Loucy (cell line): ENCODE measurements around the gene MLNR.

Experiments used
- H2AFZ ChIP-seq: fragments of 200-600 bp; sonication (generic); 2 replicates; pipeline ENCODE4 v1.6.0; 2016; ENCODE audit warnings: antibody characterized with exemption, mild to moderate bottlenecking, low read length, moderate library complexity
- H3F3A ChIP-seq: fragments of 200-600 bp; 2 replicates; pipeline ENCODE4 v1.6.0; 2016; ENCODE audit warnings: antibody characterized with exemption, low read depth, mild to moderate bottlenecking
- H3K27me3 ChIP-seq: fragments of 200-600 bp; sonication (generic); 2 replicates; pipeline ENCODE4 v1.6.1; 2014; ENCODE audit warnings: low read length, mild to moderate bottlenecking; ENCODE audit not compliant: insufficient read depth, poor library complexity, severe bottlenecking
- H3K36me3 ChIP-seq: fragments of 200-600 bp; sonication (generic); 2 replicates; pipeline ENCODE4 v1.6.1; 2016; ENCODE audit warnings: low read length; ENCODE audit not compliant: insufficient read depth
- H3K4me1 ChIP-seq: fragments of 200-600 bp; sonication (generic); 2 replicates; pipeline ENCODE4 v1.5.1; 2014; ENCODE audit warnings: low read length, mild to moderate bottlenecking; ENCODE audit not compliant: insufficient read depth, poor library complexity, severe bottlenecking
- H3K4me2 ChIP-seq: fragments of 200-600 bp; sonication (generic); 2 replicates; pipeline ENCODE4 v1.6.0; 2014; ENCODE audit warnings: antibody characterized with exemption, low read length, low read depth, mild to moderate bottlenecking; ENCODE audit not compliant: poor library complexity, severe bottlenecking
- H3K4me3 ChIP-seq: fragments of 200-600 bp; sonication (generic); 2 replicates; pipeline ENCODE4 v1.5.1; 2014; ENCODE audit warnings: low read length, mild to moderate bottlenecking, mixed read lengths; ENCODE audit not compliant: poor library complexity, severe bottlenecking
- H3K79me2 ChIP-seq: fragments of 200-600 bp; sonication (generic); 2 replicates; pipeline ENCODE4 v1.6.1; 2014; ENCODE audit warnings: low read length; ENCODE audit not compliant: insufficient read depth
- H3K9ac ChIP-seq: fragments of 200-600 bp; sonication (generic); 2 replicates; pipeline ENCODE4 v1.6.0; 2014; ENCODE audit warnings: mild to moderate bottlenecking, low read depth, low read length, moderate library complexity; ENCODE audit not compliant: poor library complexity, severe bottlenecking
- H3K9me2 ChIP-seq: fragments of 200-600 bp; sonication (generic); replicated peaks from 2 replicates; pipeline ENCODE4 v1.6.1; 2016; ENCODE audit warnings: low read depth, low read length, mixed read lengths
- H3K9me3 ChIP-seq: fragments of 200-600 bp; sonication (generic); 2 replicates; pipeline ENCODE4 v1.6.1; 2014; ENCODE audit warnings: mild to moderate bottlenecking, antibody characterized with exemption, low read length, low read depth; ENCODE audit not compliant: insufficient read depth
- H4K20me1 ChIP-seq: fragments of 200-600 bp; sonication (generic); 2 replicates; pipeline ENCODE4 v1.6.0; 2014; ENCODE audit warnings: antibody characterized with exemption, low read length, mild to moderate bottlenecking; ENCODE audit not compliant: insufficient read depth, poor library complexity, severe bottlenecking
- EZH2phosphoT487 ChIP-seq: fragments of 200-600 bp; IDR thresholded peaks from 2 replicates; pipeline ENCODE4 v1.6.1; 2018; ENCODE audit warnings: antibody characterized with exemption, mild to moderate bottlenecking, moderate library complexity, borderline replicate concordance
- TF ChIP-seq, protein P1 (sequence below): fragments of 200-600 bp; sonication (generic); conservative IDR thresholded peaks from 2 replicates; pipeline ENCODE4 v1.5.1; 2014; ENCODE audit warnings: mild to moderate bottlenecking, antibody characterized with exemption, low read length

The MLNR gene

DNA sequence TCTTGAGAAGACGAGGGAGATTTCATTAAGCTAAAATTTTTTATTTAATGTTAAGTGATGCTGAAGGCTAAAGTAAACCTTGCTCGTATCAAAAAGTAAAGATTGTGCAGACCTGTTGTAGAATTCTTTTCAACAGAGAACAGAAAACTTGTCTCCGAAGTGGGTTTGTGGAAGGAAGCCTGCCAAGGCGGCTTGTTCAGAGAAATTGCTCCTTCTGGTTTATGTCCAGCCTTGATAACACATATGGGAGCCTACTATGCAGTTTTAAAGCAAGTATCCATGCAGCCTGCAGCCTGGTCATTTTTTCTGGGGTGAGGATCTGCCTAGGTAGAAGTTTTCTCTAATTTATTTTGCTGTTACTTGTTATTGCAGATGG lies 1.4 kb downstream of the MLNR start:
- H3K4me3 ChIP-seq: no peak overlapping the region
- H3K36me3 ChIP-seq: no peaks in the 10 kb centered on the region
- no peak overlapping the region for H2AFZ ChIP-seq
- no peaks in the 10 kb centered on the region for H3K79me2 ChIP-seq
- H3K9me2 ChIP-seq: no peaks in the 10 kb centered on the region
- no peaks in the 10 kb centered on the region for H4K20me1 ChIP-seq
- TF ChIP-seq, protein P1, sequence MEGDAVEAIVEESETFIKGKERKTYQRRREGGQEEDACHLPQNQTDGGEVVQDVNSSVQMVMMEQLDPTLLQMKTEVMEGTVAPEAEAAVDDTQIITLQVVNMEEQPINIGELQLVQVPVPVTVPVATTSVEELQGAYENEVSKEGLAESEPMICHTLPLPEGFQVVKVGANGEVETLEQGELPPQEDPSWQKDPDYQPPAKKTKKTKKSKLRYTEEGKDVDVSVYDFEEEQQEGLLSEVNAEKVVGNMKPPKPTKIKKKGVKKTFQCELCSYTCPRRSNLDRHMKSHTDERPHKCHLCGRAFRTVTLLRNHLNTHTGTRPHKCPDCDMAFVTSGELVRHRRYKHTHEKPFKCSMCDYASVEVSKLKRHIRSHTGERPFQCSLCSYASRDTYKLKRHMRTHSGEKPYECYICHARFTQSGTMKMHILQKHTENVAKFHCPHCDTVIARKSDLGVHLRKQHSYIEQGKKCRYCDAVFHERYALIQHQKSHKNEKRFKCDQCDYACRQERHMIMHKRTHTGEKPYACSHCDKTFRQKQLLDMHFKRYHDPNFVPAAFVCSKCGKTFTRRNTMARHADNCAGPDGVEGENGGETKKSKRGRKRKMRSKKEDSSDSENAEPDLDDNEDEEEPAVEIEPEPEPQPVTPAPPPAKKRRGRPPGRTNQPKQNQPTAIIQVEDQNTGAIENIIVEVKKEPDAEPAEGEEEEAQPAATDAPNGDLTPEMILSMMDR: no peak
- TF ChIP-seq EZH2phosphoT487: no peak
- H3K9ac ChIP-seq: no peak overlapping the region
- H3F3A ChIP-seq: no peaks in the 10 kb centered on the region
- H3K4me1 ChIP-seq: no peaks in the 10 kb centered on the region
- H3K4me2 ChIP-seq: no peak overlapping the region
- no peaks in the 10 kb centered on the region for H3K9me3 ChIP-seq
- H3K27me3 ChIP-seq: peaks cover 13% of the 10 kb centered on the region

DNA sequence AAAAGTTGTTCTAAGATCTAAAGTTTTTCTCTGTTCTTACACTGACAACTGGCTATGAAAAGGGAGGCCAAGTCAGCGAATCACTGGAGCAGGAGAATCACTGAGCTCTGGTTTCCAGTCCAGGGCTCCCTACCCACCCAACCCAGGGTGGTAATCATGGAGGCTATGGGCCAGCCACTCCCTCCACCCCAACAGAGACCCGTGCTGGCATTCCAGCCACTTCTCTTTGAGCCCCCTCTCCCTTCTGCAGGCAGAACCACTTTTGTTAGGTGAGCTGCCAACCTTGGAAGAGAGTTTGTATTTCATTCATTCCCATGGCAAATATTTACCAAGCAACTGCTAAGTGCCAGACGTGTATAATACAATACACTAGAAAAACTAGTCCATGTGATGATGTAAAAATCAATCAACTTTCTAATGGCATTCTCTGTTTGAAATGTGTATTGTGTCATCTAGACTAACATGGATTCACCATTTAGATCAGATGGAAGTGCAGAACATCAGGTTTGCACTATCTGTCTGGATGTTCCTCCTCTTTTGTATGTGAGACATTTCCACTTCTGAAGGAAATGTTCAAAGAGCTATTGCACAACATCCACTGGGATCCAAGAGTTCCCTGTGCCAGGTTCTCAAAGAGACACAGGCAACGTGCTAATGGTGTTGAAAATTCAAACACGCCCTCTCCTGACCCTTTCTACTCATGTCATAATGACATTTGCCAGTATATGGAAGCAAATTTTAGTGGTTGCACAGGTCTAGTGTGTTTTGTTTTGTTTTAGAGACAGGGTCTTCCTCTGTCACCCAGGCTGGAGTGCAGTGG lies 5.3 kb downstream of the MLNR start:
- no peak overlapping the region for H3K4me2 ChIP-seq
- H3K79me2 ChIP-seq: no peaks in the 10 kb centered on the region
- H3F3A ChIP-seq: no peaks in the 10 kb centered on the region
- no peaks in the 10 kb centered on the region for H3K4me1 ChIP-seq
- peaks cover 11% of the 10 kb centered on the region for H3K27me3 ChIP-seq
- no peak overlapping the region for H3K9ac ChIP-seq
- no peak overlapping the region for H3K4me3 ChIP-seq
- no peaks in the 10 kb centered on the region for H4K20me1 ChIP-seq
- H3K9me3 ChIP-seq: no peaks in the 10 kb centered on the region
- no peak overlapping the region for H2AFZ ChIP-seq
- H3K9me2 ChIP-seq: no peaks in the 10 kb centered on the region
- no peak for TF ChIP-seq EZH2phosphoT487
- TF ChIP-seq, protein P1: no peak
- H3K36me3 ChIP-seq: no peaks in the 10 kb centered on the region

DNA sequence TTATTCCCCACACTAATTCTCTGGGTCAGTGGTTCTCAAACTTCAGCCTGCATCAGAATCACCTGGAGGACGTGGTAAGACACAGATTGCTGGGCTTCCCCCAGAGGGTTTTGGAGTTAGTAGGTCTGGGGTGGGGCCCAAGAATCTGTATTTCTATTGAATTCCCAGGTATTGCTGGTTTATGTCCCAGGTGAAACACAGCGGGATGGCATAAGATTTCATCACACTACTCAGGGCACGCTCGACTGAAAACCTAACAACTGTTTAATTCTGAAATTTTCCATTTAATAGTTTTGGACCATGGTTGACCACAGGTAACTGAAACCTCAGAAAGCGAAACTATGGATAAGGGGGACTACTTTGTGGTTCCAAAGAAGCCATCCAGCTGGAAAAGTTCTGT lies 6.5 kb downstream of the MLNR start:
- Histone ChIP-seq H3K36me3 (no peaks in the 10 kb centered on the region), H3K4me2 (no peak overlapping the region), H3K9me2 (no peaks in the 10 kb centered on the region), H3K9ac (no peak overlapping the region), H4K20me1 (no peaks in the 10 kb centered on the region), H3K79me2 (no peaks in the 10 kb centered on the region), H3F3A (no peaks in the 10 kb centered on the region), H3K27me3 (peaks cover 7% of the 10 kb centered on the region), H2AFZ (no peak overlapping the region), H3K9me3 (no peaks in the 10 kb centered on the region), H3K4me3 (no peak overlapping the region), H3K4me1 (no peaks in the 10 kb centered on the region)
- TF ChIP-seq, protein P1: no peak
- TF ChIP-seq EZH2phosphoT487: no peak
